Astrocyte of the hippocampus (primary cell): ENCODE measurements around the gene SKP2.
"Not testable (repeated sequence)": the region's sequence is repeated elsewhere in the genome, so short reads cannot be mapped to it uniquely, and the experiment has no call there.

Experiments
- DNase-seq: peaks from one replicate; pipeline ENCODE4 v3.0.0; 2011; ENCODE audit warnings: low read depth, low spot score

Gene SKP2

GRCh38 chr5:36156619-36157018, 4.7 kb downstream of the SKP2 start:
- peak; percentile 53 for DNase-seq

DNA sequence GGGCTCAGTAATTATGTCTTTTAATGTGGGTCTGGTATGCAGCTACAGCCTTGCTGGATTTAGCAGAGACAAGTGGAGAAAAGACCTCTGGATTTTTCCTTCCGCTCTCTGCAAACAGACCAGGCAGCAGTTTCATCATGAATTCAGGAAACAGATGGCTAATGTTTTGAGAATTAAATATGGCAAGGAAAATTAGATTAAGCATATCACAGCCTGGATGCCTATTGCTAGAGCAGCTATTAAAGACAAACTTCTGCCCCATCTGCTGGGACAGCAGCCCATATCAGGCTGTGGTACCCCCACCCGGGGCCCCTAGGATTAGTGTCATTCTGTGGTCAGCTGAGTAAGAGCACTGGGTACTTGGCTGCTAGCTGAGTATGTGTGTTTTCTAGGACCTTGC, 6.2 kb downstream of the SKP2 start:
- DNase-seq, result peak; percentile 31

- no peak for DNase-seq
Measured at GRCh38 chr5:36160617-36161016, 8.7 kb downstream of the SKP2 start.

- no peak for DNase-seq
Measured at GRCh38 chr5:36161361-36161760, 9.4 kb downstream of the SKP2 start.

GRCh38 chr5:36162810-36163486, 11.0 kb downstream of the SKP2 start:
- no peak for DNase-seq

DNA sequence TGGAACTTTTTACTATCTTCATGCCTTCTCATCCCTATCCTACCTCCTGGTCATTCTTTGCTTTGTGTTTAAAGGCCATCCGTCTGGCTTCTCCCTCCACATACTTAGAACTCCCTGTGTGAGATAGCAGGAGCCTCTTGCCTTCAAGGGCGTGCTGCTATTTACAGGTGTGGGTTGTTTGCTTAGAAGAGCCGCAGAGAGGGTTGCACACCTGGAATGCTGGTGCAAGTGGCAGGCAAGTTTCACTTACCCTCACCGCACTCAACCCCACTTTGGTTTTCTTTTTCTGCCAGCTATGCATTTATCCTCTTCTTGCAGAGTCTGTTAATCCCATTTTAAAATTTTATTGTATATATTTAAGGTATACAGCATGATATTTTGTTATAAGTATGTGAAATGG, 12.6 kb downstream of the SKP2 start:
- DNase-seq, result no peak

DNA sequence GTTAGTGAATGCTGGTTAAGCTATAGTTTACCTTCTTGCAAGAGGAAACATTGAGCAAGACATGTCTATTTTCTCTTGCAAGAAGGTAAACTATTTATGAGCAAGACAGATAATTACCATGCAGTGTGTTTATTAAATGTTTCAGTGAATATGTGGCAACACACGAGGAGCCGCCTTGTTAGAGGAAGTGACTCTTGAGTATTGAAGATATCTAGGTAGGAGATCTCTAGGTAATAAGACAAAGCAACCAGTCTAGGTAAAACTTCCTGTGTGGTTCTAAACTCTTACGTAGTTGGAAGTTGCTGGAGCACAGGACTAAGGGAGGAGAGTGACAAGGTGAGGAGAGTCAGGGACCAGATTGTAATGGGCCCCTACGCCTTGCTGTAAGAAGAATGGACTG, 16.8 kb downstream of the SKP2 start:
- DNase-seq, result no peak

DNA sequence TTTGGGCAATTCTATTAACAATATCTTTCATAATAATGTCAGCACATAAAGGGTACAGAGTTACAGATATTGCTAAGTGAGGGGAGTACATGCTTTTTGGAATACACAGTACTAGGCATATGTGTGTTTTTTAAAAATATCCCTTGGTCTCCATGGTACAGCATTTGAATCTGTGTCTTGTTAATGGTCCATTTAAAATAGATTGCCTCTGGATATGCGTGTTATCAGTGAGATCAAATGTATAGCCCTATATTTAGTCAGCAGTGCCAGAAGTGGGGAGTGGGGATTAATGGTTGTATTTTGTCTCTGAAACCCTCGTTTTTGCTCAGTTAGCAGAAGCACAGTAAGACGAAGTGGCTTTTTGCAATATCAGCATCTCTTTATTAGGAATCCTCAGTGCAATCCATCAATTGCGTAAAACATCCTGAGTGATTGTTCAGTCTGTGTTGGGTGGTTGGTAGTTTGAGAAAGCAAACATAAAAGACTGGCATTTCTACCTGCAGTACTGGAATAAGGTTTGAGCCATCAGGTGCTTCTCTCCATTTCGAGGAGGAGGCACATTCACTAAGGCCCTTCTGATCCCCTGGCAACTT, 19.0 kb downstream of the SKP2 start:
- DNase-seq, result no peak

- no peak for DNase-seq
Measured at GRCh38 chr5:36172599-36172998, 20.7 kb downstream of the SKP2 start.

DNA sequence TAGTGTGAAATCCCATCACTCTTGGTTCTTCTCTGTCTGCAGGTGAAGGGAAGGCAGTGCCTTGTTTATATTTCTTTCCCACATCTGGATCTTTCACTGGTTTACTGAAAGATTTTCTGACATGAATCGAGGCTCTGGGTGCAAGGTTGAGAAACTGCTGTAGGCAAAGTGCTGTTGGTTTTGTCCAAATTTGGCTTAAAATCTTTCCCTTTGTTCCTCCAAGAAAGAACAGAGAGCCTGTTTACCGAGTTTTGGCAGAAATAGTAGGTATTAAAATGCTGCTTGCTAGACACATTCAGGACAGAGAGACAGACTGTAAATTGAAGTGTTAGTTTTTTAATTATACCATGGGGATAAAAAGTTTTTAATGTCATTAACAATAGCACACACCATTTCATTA, 21.5 kb downstream of the SKP2 start:
- DNase-seq, result no peak

- no peak for DNase-seq
Measured at GRCh38 chr5:36174119-36174518, 22.2 kb downstream of the SKP2 start.

DNA sequence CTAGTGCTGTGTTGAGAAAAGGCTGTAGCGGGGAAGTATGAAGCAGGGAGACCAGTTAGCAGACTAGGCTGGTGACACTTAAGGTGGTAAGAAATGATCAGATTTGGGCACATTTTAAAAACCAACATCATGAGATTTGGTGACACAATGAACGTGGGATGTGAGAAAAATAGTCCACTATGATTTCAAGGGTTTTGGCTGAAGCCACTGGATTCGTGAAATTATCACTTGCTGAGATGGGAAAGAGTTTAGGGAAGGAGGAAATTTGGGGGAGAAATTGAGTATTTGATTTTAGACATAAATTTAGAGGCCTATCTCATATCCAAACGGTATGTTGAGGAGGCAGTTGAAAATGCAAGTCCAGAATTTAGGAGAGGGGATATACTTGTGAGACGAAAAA, 23.1 kb downstream of the SKP2 start:
- DNase-seq, result no peak

DNA sequence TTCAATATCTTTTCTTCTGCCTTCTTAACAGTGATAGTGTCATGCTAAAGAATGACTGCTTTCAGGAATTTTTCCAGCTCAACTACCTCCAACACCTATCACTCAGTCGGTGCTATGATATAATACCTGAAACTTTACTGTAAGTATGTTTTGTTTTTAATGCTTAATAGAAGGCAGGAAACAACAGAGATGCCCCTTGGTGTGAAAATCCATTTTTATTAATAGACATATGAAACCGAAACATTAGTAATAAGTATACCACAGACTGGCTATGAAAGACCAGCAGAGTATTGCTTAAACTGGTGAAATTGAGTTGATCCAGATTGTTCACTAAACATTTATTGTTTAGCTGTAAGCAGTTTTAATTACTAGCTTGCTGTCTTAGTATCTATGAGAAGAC, 25.2 kb downstream of the SKP2 start:
- DNase-seq, result no peak

GRCh38 chr5:36177715-36178523, 26.0 kb downstream of the SKP2 start:
- DNase-seq, result peak; percentile 65

DNA sequence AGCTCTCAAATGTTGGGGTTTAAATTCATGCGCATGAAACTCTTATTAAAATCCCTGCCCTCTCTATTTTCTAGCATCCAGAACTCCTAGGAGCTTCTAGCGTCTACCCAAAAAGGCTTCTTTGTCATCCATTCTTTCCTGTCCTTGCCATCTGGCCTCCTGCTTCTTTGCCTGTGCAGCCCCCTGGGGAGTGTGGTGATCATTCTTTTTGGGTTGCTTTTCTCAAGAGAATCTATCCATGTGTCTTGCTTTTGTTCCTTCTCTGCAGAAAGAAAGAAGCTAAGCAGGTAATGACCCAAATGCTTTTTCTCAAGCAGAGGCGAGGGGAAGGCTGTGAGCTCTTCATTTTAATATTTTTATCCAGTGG, 26.6 kb downstream of the SKP2 start:
- DNase-seq, result no peak

DNA sequence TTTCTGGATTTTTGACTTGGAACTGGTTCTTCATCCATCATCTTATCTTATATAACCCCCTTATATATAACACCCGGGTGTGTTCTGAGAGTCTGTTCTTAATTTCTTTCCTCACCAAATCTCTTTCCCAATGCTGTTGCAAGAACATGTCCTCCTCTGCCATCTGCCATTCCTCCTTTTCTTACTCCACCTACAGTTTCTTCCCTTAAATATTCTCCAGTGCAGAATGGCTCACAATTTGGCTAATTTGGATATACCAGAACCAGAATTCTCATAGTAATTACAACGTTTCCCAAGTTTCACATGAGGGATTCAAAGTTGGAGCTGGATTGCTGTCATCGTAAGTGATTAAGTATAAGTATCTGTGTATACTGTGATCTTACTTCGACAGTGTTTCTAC, 28.0 kb downstream of the SKP2 start:
- DNase-seq, result no peak

- DNase-seq, result no peak
Measured at GRCh38 chr5:36180556-36181350, 28.8 kb downstream of the SKP2 start.

DNA sequence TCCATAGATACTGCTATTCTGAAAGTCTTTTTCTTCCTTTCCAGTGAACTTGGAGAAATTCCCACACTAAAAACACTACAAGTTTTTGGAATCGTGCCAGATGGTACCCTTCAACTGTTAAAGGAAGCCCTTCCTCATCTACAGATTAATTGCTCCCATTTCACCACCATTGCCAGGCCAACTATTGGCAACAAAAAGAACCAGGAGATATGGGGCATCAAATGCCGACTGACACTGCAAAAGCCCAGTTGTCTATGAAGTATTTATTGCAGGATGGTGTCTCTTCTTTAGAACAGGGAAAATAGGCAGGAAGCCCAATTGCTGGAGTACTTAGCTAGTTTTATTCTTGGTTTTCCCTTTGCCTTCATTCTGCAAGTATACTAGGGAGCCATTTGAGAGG, 29.9 kb downstream of the SKP2 start:
- DNase-seq, result no peak

- DNase-seq, result not testable (repeated sequence)
Measured at GRCh38 chr5:36184408-36184807, 32.5 kb downstream of the SKP2 start.

DNA sequence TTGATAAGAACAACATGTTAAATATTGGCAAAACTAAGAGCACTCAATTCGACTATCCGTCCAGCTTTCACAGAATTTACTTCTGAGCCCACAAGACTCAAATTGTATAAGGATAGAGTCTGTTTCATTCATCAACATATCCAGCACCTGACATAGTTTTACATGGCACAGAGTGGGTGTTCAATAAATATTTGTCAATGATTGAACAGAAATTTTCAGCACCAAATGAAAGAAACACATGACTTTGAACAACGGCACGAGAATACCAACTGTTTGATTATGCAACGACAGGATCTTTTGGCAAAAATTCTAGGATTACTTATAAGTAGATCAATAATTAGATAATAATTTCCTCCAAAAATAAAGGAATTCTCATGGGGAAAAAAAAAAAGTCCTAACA, 41.8 kb downstream of the SKP2 start:
- no peak for DNase-seq

DNA sequence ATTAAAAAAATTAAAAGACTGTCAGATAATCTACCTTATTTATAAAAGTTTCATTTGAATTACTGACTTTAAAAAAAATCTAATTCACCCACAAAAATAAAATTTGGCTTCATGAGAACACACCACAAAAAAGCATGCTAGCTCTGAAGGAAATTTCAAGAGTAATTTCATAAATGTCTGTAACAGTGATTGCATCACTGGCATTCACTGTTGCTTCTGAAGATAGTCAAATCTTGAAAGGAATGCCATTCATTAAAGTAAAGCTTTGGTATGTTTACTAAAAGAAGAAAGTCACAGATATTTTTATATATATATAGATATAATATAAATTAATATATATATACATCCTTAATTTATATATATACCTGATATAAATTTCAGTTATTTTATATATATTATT, 46.4 kb downstream of the SKP2 start:
- no peak for DNase-seq

DNA sequence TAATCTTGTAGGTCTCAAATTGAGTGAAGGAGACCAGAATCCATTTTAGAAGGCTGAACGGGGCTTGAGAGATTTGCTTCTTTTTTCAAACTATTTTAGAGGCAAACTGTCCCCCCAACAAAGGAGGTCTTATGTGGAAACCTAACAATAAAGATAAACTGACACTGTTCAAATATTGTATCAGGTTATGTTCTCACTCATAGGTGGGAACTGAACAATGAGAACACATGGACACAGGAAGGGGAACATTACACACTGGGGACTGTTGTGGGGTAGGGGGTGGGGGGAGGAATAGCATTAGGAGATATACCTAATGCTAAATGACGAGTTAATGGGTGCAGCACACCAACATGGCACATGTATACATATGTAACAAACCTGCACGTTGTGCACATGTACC, 46.9 kb downstream of the SKP2 start:
- DNase-seq, result not testable (repeated sequence)
